HG03108 (cell line): ENCODE data around the gene VPS54.
A peak's percentile ranks its signal among the peaks of the same experiment; 100 is the strongest.

Experiments used
- ATAC-seq: cut with Tn5 transposase; IDR thresholded peaks from one replicate; pipeline ENCODE4 v1.9.1; 2021; ENCODE audit warnings: moderate library complexity; ENCODE audit not compliant: unreplicated experiment

The VPS54 gene, protein sequence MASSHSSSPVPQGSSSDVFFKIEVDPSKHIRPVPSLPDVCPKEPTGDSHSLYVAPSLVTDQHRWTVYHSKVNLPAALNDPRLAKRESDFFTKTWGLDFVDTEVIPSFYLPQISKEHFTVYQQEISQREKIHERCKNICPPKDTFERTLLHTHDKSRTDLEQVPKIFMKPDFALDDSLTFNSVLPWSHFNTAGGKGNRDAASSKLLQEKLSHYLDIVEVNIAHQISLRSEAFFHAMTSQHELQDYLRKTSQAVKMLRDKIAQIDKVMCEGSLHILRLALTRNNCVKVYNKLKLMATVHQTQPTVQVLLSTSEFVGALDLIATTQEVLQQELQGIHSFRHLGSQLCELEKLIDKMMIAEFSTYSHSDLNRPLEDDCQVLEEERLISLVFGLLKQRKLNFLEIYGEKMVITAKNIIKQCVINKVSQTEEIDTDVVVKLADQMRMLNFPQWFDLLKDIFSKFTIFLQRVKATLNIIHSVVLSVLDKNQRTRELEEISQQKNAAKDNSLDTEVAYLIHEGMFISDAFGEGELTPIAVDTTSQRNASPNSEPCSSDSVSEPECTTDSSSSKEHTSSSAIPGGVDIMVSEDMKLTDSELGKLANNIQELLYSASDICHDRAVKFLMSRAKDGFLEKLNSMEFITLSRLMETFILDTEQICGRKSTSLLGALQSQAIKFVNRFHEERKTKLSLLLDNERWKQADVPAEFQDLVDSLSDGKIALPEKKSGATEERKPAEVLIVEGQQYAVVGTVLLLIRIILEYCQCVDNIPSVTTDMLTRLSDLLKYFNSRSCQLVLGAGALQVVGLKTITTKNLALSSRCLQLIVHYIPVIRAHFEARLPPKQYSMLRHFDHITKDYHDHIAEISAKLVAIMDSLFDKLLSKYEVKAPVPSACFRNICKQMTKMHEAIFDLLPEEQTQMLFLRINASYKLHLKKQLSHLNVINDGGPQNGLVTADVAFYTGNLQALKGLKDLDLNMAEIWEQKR

DNA sequence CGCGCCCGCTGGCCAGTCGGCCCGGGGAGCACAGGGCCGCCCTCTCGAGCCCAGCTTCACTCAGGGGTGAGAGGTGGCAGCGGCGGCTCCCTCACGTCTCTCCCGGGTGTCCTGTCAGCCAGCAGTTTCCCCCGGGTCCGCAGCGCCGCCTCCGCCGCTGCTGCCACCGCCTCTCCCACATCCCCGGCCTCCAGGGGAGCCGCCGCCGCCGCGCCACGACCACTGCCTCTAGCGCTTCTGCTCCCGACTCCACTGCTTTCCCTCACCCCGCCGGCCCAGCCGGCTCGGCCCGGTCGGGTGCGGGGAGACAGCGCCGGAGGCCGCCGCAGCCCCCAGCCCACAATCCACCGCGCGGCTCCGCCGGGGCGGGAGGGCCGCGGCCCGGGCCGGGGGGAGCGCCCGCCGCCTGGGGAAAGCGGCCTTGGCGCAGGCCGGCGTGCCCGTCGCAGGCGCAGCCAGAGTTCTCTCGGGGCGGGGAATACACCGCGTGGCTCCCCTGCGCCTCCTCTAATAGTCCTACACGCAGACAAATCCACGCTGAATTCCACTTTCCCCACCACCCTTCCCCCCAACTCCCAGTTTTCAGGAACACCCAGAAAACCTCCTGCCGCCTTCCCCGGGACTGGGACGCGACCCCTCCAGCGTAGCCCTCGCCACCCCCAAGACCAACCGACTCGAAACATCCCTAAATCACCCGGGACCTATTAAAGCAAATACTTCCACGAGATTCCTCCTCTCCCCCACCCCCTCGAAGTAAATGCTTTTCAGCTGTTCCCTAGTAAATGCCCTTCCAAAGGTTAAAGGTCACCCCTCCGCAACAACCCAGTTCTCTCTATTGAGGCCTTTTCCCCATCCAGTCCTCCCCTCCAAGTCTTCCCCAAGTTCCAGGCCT, at the start of gene VPS54:
Gene VPS54 (minus strand): TSS at position 346 of the 892 bp plus-strand sequence. CDS start 35,429 bp downstream, outside the sequence.
- peak; percentile 55 for ATAC-seq

DNA sequence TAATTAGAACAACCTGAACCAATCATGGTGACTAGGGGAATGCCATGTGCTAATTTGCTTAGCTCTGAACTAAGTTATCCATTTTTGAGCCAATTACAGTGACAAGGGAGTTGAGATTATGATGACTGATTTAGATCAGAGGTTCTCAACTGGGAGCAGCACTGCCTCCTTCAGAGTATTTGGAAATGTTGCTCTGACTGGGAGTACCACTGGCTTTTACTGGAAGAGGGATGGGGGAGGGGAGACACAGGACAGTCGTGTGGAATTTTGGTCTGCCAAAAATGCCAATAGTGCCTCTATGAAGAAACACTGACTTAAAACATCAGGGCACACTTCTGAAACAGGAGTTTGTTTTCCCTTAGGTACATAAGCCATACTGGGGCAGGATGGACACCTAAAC, 48.1 kb upstream of the VPS54 start:
- ATAC-seq = no peak

DNA sequence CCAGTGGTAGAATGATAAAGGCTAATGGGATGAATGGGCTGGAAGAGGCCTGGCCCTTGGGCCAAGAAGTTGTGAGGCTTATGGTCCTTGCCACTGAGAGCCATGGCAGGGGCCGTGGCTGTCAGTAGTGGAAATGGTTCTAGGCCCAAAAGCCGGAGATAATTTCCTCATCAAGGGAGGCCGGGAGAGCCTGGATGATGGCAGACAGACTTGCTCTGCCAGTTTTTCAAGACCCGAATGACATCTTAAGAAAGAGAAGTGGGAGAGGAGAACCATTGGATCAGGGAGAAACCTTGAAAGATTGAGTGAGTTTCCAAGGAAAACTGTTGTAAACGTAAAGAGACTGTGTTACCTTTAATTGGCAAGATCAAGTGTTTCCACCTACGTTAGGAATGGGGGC, 46.3 kb upstream of the VPS54 start:
- no peak for ATAC-seq

DNA sequence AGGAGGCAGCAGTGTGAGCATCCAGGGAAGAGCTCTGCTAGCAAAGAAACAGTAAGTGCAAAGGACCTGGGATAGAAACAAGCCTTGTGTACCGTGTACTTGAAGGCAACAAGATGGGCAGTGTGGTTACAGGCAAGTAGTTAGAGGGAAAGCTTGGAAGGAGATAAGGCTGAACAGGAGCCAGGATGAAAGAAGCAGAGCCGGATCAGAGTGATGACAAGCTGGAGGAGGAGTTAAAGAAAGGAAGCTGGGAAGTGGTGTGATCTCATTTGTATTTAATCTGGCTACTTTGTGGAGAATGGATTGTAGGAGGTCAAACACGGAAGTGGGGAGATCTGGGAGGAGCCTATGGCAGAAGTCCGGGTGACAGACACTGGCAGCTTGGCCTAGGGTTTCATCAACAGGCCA, 44.7 kb upstream of the VPS54 start:
- ATAC-seq = no peak

DNA sequence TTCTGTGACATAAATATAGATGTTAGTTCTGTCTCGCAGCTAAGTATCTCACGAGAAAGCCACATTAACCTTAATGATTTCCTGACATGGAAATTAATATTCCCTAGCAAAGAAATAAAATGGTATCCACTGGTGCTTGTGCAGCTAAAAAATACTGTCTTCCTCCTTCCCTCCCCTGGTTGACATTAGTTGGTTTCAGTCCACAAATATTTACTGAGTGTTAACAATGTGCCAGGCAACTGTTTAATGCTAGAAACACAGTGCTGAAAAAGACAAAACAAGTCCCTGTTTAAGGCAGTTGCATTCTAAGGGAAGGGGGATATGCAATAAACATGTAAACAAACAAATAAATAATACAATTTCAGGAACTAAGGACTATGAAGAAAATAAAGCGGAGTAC, 44.2 kb upstream of the VPS54 start:
- no peak for ATAC-seq

DNA sequence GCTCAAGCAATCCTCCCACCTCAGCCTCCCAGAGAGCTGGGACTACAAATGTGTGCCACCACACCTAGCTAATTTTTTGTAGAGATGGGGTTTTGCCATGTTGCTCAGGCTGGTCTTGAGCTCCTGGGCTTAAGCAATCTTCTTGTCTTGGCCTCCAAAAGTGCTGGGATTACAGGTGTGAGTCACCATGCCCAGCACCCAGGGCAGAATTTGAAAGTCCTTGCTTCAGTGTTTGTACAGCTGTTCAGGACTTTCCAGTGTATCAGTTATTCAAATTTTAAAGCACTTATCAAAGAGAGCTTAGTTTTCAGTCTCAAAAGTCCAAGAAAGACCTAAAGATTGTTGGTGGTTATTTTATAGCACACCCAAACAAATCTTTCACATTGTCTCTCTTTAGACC, 43.6 kb upstream of the VPS54 start:
- ATAC-seq = no peak

DNA sequence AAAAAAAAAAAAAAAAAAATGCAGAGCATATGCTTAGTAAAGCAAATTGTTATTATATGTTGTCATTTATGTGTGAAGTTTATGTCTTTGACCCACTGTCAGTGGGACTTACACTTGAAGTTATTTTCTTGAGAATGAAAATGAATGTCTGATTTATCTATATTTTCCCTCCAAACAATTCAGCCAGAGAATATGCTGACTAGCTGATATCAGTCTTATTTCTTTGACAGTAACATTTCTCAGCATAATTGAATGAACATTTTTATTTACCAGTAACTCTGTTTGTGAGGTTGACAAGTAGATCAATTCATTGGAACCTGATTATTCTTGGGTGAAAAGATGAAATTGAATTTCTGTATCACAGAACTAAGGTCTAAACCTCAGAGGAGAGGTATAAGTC, 40.0 kb upstream of the VPS54 start:
- ATAC-seq = no peak

DNA sequence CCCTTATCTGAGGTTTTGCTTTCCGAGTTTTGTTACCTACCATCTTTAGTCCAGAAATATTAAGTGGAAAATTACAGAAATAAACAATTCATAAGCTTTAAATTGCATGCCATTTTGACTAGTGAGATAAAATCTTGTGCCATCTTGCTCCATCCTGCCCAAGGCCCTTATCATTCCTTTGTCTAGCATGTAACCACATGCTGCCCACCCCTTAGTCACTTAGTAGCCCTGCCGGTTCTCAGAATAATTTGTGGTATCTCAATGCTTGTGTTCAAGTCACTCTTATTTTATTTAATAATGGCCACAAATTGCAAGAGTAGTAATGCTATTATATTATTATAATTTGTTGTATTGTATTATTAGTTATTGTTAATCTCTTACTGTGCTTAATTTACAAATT, 36.8 kb upstream of the VPS54 start:
- ATAC-seq = no peak

DNA sequence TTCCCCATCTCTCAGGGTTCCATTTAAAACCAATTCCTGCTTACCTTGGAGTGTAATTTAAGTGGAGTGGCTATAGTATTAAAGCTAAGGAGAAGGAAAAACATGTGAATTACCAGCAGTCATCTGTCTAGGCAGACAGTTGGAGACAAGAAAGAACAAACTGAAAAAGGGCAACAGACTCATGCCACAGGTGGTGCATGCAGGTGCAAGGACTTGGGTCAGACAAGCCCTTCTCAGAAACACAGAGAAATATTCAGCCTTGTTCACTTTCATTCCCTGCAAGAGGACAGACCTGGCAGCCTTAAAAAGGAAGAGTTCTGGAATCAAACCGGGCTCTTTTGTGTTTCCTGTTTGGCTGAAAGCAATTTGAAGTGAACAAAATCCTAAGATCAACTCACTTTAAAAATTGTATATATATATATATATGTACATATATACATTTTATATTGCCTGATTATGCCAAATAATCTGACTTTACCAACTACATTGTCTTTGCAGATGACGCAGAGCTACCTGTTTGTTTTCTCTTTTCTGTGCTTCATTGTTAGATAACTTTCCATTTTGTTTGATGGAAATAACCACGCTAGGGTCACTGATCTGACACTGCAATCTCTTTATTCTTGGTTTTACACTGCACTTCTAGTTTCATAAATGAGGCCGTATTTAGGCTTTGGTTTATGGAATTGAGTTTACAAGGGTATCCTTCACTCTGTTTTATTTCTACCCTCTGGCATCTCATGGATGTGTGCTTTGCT, 35.1 kb upstream of the VPS54 start:
- ATAC-seq = no peak

DNA sequence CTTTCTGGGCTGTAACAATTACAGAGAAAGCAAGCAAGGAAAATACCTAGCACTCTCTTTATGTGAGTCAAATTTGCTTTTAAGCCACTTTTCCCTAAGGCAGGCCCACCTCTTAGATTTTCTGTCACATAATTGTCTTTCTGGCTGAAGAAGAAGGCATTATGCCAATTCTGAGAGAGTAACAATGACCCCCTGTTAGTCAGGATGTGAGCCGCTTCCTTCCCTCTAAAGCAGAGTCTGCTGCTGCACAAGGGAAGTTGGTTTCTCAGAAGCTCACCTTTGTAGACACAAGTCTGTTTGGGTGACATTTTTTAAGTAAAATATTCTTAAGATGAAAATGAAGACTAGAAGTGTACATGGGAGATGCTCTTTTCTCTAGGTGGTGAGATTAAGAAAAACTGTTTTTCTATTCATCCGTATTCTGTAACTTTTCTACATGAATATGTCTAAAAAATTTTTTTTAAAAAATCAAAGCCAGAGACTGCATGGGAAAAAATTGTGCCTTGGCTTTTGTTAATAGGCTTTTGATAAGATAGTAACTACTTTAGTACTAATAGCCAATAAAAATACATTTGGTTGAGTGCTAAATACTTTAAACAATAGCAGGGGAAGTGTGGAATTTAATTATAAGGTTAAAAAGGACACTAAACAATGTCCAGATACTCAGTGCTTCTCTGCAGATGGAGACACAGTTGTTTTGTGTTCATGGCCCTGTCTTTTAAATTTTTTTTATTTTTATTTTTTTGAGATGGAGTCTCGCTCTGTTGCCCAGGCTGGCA, 33.4 kb upstream of the VPS54 start:
- no peak for ATAC-seq

DNA sequence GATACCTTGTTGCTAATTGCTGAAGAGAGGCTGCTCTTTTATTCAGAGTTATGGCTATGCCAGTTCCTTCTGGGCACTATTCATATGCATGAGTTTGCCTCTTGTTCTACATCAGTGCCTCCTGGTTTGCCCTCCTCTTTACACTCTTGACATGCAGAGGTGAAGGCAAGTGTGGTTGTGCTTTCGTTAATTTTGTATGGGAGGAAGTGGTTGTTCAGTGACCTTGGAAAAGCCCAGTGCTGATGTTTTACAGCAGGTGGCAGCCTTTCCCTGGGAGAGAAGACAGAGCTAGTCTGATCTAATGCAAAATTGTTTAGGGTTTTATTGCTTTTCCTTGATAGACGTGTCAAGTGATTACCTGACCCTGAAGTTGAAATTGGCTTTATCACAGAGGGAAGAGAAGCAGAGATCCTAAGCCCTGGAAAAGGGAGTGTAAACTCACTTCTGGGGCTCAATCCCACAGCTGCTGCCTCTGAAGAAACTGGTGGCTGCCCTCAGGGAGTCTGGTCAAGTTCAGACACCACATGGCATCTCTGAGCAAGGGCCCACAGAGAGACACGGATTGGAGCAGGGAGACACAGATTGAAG, 30.5 kb upstream of the VPS54 start:
- peak; percentile 87 for ATAC-seq

DNA sequence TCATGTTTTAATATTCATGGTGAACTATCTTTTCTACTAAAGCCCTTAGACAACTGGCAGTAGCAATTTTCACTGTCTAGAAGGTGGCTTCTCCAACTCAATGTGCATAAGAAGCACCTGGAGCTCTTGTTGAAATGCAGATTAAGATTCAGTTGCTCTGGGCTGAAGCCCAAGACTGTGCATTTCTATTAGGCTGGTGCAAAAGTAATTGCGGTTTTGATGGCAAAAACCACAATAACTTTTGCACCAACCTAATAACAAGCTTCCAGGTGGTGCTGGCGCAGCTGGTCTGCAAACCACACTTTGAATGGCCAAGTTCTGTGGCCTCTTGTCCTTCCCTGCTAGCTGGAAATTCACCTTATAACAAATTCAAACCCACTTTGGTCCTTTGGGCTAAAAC, 26.7 kb upstream of the VPS54 start:
- ATAC-seq = no peak

DNA sequence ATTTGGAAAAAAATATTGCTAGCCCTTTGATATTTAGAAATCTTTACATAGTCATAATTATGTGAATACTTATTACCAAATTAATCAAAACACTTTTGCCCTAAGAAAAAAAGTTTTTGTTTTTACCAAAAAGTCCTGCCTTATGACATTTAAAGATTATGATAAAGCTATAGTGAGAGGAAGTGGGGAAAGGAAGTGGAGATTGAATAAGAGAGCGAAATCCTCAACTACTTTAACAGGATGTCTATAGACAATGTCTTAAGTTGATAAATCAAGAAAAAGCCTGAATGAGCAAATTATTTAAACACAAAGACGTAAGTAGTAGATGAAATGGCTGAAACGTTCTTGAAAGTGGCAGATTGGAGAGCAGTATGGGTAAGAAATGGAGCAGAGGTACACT, 20.9 kb upstream of the VPS54 start:
- ATAC-seq = no peak

DNA sequence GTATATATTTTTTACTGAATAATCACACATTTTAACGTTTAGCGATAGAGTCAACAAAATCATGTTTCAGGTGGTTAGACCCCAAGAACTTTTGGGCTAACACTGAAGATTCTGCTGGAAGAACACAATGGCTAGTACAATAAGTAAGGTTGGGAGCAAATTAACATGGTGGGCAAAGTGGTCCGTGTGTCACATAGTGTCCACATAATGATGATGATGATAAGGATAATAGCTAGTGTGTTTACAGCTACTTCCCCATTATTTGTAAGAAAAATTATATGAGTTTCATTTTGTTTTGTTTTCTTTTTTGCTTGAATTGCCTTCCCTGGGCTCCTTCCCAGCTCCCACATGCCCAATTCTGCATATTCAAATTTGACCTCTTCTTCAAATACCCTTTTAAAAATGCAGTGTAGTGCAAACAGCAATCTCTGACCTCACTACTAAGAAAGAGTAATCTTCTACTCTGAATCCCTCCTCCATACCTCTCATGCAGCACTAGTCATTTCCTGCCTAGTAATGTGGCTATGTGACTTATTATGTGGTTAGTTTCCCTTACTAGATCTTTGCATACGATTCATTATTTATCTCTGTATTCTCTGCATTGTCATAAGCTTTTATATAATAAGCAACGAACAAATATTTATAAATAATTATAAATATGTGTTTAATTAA, 16.9 kb upstream of the VPS54 start:
- ATAC-seq = peak; percentile 95

DNA sequence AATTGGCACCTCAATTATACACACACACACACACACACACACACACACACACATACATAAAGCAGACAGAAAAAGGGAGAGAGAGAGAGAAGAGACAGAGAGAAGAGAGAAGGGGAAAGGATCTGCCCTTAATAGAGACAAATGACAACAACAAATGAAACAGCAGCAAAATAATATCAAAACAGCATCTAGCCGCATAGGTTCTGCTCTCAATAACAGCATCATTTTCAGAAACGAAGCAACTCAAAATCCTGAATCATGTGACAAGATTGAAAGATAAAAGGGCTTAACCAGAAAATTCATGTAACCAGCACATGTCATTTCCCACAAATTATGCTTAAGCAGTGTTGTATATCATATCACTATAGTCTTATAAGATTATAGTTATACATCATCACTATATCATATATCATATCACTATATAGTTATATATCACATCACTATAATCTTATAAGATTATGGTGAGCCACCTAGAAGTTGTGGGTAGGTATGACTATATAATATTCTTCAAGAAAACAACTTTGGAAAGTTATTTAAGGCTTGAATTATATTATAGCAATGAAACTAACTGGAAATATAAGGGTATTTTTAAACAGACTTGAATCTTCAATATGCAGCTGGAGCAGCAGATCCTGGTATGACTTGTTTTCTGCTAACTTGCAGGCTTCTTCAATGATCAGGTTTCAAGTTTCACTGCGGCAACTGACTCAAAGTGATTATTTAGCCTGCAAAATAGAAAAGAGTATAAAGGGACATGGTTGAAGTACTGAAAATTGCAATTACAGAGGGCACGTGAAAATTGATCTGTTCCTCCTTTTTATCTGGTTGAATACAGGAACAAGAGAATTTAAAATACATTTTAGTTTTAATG, 16.1 kb upstream of the VPS54 start:
- ATAC-seq = no peak

DNA sequence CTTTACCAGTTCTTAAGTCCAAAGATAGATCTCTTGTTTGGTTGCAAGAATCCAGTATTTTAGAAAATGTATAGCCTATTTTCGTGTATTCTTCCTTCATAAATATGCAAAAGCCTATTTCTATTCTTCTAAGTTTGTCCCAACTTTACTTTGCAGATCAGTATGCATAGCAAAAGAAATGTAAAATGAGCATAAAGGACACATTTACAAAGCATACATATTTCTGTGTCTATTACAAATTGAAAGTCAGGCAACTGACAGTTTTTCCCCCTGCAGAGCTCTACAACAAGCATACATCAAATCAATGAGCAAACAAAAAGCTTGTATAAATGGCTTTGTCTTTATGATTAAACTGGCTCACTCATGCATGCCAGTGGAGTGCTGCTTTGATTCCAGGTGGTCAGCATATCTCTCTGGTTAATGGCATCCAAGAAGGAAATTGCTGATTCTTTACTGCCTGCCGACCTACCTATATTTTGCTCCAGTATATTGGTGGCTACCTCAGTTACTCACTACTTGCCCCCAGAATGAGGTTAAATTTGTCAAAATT, 10.0 kb upstream of the VPS54 start:
- ATAC-seq = no peak

DNA sequence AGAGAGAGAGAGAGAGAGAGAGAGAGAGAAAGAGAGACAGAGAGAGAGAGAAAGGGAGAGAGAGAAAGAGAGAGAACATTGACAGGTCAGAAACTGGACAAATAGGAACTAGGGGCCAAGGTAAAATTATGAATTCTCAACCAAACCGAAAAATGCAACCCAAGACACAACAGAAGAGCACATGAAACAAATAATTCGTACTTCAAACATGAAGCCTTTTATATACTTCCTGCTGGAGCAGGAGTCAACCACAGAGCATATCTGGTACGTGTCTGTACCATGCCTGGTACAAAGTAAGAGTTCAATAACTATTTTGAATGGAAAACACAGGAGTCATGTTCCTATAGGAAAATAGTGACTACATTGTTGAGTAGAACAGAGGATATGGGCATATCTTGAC, 6.5 kb upstream of the VPS54 start:
- ATAC-seq = no peak
